Sigmoid colon (tissue), 4 donors: Measurements from ENCODE around the gene TNFAIP8L3.

ENCODE experiments used
- POLR2A ChIP-seq, 2 donors: fragments of 450-650 bp; IDR thresholded peaks; one replicate each; pipeline ENCODE4 v1.6.1; 2016; ENCODE audit warnings: antibody characterized with exemption in 2 of 2, mild to moderate bottlenecking in 2 of 2, moderate library complexity in 2 of 2
- POLR2AphosphoS5 ChIP-seq, 4 donors: sonication (generic); formaldehyde crosslinking; IDR thresholded peaks; one replicate each; pipeline ENCODE4 v1.6.1; 2017; ENCODE audit warnings: antibody characterized with exemption in 4 of 4
- TF ChIP-seq, protein P1 (sequence below), 4 experiments: fragments of 450-650 bp in 3 of 4; fragments of 200-600 bp in 1 of 4; IDR thresholded peaks; one replicate each; pipeline ENCODE4 v1.5.1; 2016 to 2019; ENCODE audit warnings: antibody characterized with exemption in 4 of 4, mild to moderate bottlenecking in 3 of 4, moderate library complexity in 2 of 4

DNA sequence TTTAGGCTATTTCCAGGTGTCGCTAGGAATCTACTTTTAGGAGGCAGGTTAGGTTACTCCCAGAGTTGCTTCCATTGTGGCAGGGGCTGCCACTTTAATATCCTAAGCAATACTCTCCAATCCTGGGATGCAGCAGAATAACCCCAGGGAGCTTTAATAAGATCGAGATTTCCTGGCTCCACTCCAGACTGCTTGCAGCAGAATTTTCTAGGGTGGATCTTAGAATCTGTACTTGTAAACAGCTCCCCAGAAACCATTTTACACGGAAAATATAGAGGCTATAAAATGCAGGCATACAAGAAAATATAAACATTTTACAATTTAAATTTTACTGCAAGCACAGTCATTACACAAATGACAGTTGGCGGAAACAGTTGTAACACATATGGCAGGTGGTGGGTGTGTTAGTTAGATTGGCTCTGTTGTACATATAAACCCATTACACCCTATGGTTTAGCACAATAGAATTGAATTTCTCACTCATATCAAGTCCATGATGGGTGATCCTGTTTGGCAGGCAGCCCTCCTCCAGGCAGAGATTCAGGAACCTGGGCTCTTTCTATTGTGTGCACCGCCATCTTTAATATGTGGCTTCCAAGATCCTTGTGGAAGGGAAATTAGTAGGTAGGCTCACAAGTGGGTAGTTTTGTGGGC is 35.0 kb upstream of the TNFAIP8L3 start:
- TF ChIP-seq, protein P1, sequence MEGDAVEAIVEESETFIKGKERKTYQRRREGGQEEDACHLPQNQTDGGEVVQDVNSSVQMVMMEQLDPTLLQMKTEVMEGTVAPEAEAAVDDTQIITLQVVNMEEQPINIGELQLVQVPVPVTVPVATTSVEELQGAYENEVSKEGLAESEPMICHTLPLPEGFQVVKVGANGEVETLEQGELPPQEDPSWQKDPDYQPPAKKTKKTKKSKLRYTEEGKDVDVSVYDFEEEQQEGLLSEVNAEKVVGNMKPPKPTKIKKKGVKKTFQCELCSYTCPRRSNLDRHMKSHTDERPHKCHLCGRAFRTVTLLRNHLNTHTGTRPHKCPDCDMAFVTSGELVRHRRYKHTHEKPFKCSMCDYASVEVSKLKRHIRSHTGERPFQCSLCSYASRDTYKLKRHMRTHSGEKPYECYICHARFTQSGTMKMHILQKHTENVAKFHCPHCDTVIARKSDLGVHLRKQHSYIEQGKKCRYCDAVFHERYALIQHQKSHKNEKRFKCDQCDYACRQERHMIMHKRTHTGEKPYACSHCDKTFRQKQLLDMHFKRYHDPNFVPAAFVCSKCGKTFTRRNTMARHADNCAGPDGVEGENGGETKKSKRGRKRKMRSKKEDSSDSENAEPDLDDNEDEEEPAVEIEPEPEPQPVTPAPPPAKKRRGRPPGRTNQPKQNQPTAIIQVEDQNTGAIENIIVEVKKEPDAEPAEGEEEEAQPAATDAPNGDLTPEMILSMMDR (IDR thresholded peaks at IDR 0.05), result no peak
- no peak for TF ChIP-seq POLR2A (IDR thresholded peaks at IDR 0.05)
- no peak for TF ChIP-seq POLR2AphosphoS5 (IDR thresholded peaks at IDR 0.05)
